ENCODE results near the gene TRMT11.

TRMT11 gene

GRCh38 chr6:126015863-126016262 lies 29.5 kb downstream of the TRMT11 start:
- Histone ChIP-seq H2AFZ (ENCODE audit: low read length) (no peak overlapping the region), H3K36me3 (replicated peaks; ENCODE audit: insufficient read depth, low read length) (no peaks in the 10 kb centered on the region), H3K4me1 (ENCODE audit: low read length) (no peaks in the 10 kb centered on the region), H3K9me3 (replicated peaks; ENCODE audit: insufficient read depth, low read length) (no peaks in the 10 kb centered on the region), H3K4me3 (ENCODE audit: low read length) (no peak overlapping the region), H3K27me3 (replicated peaks; ENCODE audit: insufficient read depth, low read length) (no peaks in the 10 kb centered on the region), H3K27ac (ENCODE audit: low read length) (no peak overlapping the region), H3K9me2 (replicated peaks; ENCODE audit: insufficient read depth, low read length) (no peaks in the 10 kb centered on the region), H3K9ac (ENCODE audit: low read length) (no peak overlapping the region), H3K79me2 (ENCODE audit: low read length) (no peaks in the 10 kb centered on the region), H3K4me2 (ENCODE audit: low read depth, low read length) (no peak overlapping the region), H4K20me1 (ENCODE audit: insufficient read depth, low read length) (no peaks in the 10 kb centered on the region), H3F3A (ENCODE audit: insufficient read depth, low read length) (no peaks in the 10 kb centered on the region)
- DNase-seq = no peak
- TF ChIP-seq EZH2phosphoT487 (IDR thresholded peaks at IDR 0.05; ENCODE audit: low read length) (no peak), EZH2 (optimal IDR thresholded peaks at IDR 0.05; ENCODE audit: low read depth, low read length) (no peak), CTCF (IDR thresholded peaks at IDR 0.05; ENCODE audit: low read length) (no peak)

- H3K27me3 ChIP-seq (replicated peaks; ENCODE audit: insufficient read depth, low read length) = no peaks in the 10 kb centered on the region
- H2AFZ ChIP-seq (ENCODE audit: low read length) = no peak overlapping the region
- H3K9me3 ChIP-seq (replicated peaks; ENCODE audit: insufficient read depth, low read length) = no peaks in the 10 kb centered on the region
- H3F3A ChIP-seq (ENCODE audit: insufficient read depth, low read length) = no peaks in the 10 kb centered on the region
- no peak for DNase-seq
- H3K4me1 ChIP-seq (ENCODE audit: low read length) = no peaks in the 10 kb centered on the region
- H3K36me3 ChIP-seq (replicated peaks; ENCODE audit: insufficient read depth, low read length) = no peaks in the 10 kb centered on the region
- no peak overlapping the region for H3K9ac ChIP-seq (ENCODE audit: low read length)
- no peak overlapping the region for H3K4me2 ChIP-seq (ENCODE audit: low read depth, low read length)
- no peak overlapping the region for H3K27ac ChIP-seq (ENCODE audit: low read length)
- H4K20me1 ChIP-seq (ENCODE audit: insufficient read depth, low read length) = no peaks in the 10 kb centered on the region
- H3K9me2 ChIP-seq (replicated peaks; ENCODE audit: insufficient read depth, low read length) = no peaks in the 10 kb centered on the region
- no peak overlapping the region for H3K4me3 ChIP-seq (ENCODE audit: low read length)
- TF ChIP-seq EZH2phosphoT487 (IDR thresholded peaks at IDR 0.05; ENCODE audit: low read length) (no peak), EZH2 (optimal IDR thresholded peaks at IDR 0.05; ENCODE audit: low read depth, low read length) (no peak), CTCF (IDR thresholded peaks at IDR 0.05; ENCODE audit: low read length) (no peak)
- no peaks in the 10 kb centered on the region for H3K79me2 ChIP-seq (ENCODE audit: low read length)
Measured at GRCh38 chr6:126016591-126016990, 30.3 kb downstream of the TRMT11 start.

- TF ChIP-seq EZH2 (optimal IDR thresholded peaks at IDR 0.05; ENCODE audit: low read depth, low read length) (no peak), EZH2phosphoT487 (IDR thresholded peaks at IDR 0.05; ENCODE audit: low read length) (no peak), CTCF (IDR thresholded peaks at IDR 0.05; ENCODE audit: low read length) (no peak)
- Histone ChIP-seq H3K36me3 (replicated peaks; ENCODE audit: insufficient read depth, low read length) (no peaks in the 10 kb centered on the region), H3K9ac (ENCODE audit: low read length) (no peak overlapping the region), H3K27me3 (replicated peaks; ENCODE audit: insufficient read depth, low read length) (no peaks in the 10 kb centered on the region), H4K20me1 (ENCODE audit: insufficient read depth, low read length) (no peaks in the 10 kb centered on the region), H3K27ac (ENCODE audit: low read length) (no peak overlapping the region), H3F3A (ENCODE audit: insufficient read depth, low read length) (no peaks in the 10 kb centered on the region), H3K79me2 (ENCODE audit: low read length) (no peaks in the 10 kb centered on the region), H3K4me2 (ENCODE audit: low read depth, low read length) (no peak overlapping the region), H3K4me1 (ENCODE audit: low read length) (no peaks in the 10 kb centered on the region), H3K9me2 (replicated peaks; ENCODE audit: insufficient read depth, low read length) (no peaks in the 10 kb centered on the region), H3K4me3 (ENCODE audit: low read length) (no peak overlapping the region), H2AFZ (ENCODE audit: low read length) (no peak overlapping the region), H3K9me3 (replicated peaks; ENCODE audit: insufficient read depth, low read length) (no peaks in the 10 kb centered on the region)
- no peak for DNase-seq
Measured at GRCh38 chr6:126017668-126018067, 31.3 kb downstream of the TRMT11 start.
